ENCODE results near the gene LANCL2.

LANCL2 gene

GRCh38 chr7:55360486-55360885 lies 4.7 kb upstream of the LANCL2 start:
- DNase-seq (ENCODE audit: low spot score) = no peak
- in situ Hi-C loops (cut with MboI; ENCODE audit: low sequenced_read_pairs, unreplicated experiment) = no loop called here
- no peak for TF ChIP-seq CTCF (IDR thresholded peaks at IDR 0.05; ENCODE audit: borderline replicate concordance, control extremely low read depth, extremely low read depth, insufficient read depth, missing control alignments)

GRCh38 chr7:55361560-55361959 lies 3.6 kb upstream of the LANCL2 start:
- in situ Hi-C loops (cut with MboI; ENCODE audit: low sequenced_read_pairs, unreplicated experiment) = no loop called here
- DNase-seq (ENCODE audit: low spot score) = no peak
- no peak for TF ChIP-seq CTCF (IDR thresholded peaks at IDR 0.05; ENCODE audit: borderline replicate concordance, control extremely low read depth, extremely low read depth, insufficient read depth, missing control alignments)

GRCh38 chr7:55362927-55363326 lies 2.2 kb upstream of the LANCL2 start:
- no peak for TF ChIP-seq CTCF (IDR thresholded peaks at IDR 0.05; ENCODE audit: borderline replicate concordance, control extremely low read depth, extremely low read depth, insufficient read depth, missing control alignments)
- DNase-seq (ENCODE audit: low spot score) = no peak
- in situ Hi-C loops (cut with MboI; ENCODE audit: low sequenced_read_pairs, unreplicated experiment) = no loop called here

- no peak for DNase-seq (ENCODE audit: low spot score)
- in situ Hi-C loops (cut with MboI; ENCODE audit: low sequenced_read_pairs, unreplicated experiment) = no loop called here
- no peak for TF ChIP-seq CTCF (IDR thresholded peaks at IDR 0.05; ENCODE audit: borderline replicate concordance, control extremely low read depth, extremely low read depth, insufficient read depth, missing control alignments)
Observed at GRCh38 chr7:55363386-55364170, 1.6 kb upstream of the LANCL2 start.

- peak; percentile 38 for TF ChIP-seq CTCF (IDR thresholded peaks at IDR 0.05; ENCODE audit: borderline replicate concordance, control extremely low read depth, extremely low read depth, insufficient read depth, missing control alignments)
- peak; percentile 95 for DNase-seq (ENCODE audit: low spot score)
- in situ Hi-C loops (cut with MboI; ENCODE audit: low sequenced_read_pairs, unreplicated experiment) = no loop called here
Observed at GRCh38 chr7:55365675-55366460, 731 bp downstream of the LANCL2 start.

GRCh38 chr7:55366461-55367070 lies 1.4 kb downstream of the LANCL2 start:
- in situ Hi-C loops (cut with MboI; ENCODE audit: low sequenced_read_pairs, unreplicated experiment) = no loop called here
- no peak for DNase-seq (ENCODE audit: low spot score)
- TF ChIP-seq CTCF (IDR thresholded peaks at IDR 0.05; ENCODE audit: borderline replicate concordance, control extremely low read depth, extremely low read depth, insufficient read depth, missing control alignments) = no peak

Measured in GM13976 (cell line).